HG02763 (cell line): ENCODE data around the gene NOC3L.
"Not testable (repeated sequence)": the region's sequence is repeated elsewhere in the genome, so short reads cannot be mapped to it uniquely, and the experiment has no call there.

Source experiments
- ATAC-seq: cut with Tn5 transposase; IDR thresholded peaks from one replicate; pipeline ENCODE4 v1.9.1; 2021; ENCODE audit warnings: mild to moderate bottlenecking, moderate library complexity; ENCODE audit not compliant: unreplicated experiment

Gene NOC3L, protein sequence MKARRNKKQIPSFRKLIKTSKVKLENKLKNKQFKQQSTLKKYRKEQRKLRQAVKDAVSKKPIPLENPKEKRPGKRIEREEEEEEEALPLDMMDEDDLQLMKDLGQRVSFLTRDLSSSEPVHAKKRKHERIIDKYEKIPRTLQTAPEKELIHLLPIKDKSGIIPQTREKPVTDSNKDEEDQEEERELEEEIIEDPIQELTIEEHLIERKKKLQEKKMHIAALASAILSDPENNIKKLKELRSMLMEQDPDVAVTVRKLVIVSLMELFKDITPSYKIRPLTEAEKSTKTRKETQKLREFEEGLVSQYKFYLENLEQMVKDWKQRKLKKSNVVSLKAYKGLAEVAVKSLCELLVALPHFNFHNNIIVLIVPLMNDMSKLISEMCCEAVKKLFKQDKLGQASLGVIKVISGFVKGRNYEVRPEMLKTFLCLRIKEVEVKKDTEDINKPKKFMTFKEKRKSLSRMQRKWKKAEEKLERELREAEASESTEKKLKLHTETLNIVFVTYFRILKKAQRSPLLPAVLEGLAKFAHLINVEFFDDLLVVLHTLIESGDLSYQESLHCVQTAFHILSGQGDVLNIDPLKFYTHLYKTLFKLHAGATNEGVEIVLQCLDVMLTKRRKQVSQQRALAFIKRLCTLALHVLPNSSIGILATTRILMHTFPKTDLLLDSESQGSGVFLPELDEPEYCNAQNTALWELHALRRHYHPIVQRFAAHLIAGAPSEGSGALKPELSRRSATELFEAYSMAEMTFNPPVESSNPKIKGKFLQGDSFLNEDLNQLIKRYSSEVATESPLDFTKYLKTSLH

DNA sequence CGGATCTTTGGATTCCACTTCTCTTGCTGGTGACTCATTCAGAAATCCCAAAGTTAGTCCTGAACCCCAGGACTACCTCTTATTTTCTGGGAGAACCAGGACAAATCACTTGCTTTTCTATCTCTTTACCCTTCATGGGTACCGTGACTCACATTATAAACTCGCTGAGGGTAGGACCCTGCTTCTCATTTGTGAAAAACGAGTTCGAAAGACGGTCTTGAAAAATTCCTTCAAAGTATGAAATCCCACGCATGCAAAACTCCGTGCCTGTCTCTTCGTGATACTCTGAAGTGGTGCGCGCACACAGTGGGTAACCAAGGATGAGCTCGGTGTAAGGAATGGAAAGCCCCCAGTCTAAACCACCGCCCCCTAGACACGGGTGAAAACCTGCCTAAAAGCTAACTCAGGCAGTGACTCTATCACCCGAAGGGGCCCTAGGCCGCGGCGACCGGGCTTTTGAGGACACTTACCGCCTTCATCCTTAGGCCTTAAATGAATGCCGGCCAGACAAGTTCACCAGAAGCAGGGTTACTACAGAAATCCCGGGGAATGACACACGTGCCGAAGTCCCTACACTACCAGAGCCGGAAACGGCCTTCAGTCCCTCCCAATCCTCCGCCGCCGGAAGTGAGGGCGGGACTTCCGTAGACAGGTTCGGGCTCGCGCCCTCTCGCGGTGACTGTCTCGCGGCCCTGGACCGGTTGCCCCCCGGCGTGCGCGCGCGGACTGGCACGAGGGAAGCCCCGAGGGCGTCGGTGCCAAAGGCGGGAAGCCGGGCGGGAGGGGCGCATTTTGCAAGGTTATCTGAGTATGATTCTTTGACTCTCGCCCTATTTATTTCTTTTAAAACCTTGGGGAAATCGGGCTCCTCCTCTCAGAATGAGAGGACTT lies at the start of gene NOC3L:
Gene NOC3L (minus strand): TSS at position 580 of the 891 bp plus-strand sequence. CDS start 101 bp downstream, at position 479.
- peak; percentile 99 for ATAC-seq

- no peak for ATAC-seq
Measured at GRCh38 chr10:94412449-94412848, 49.7 kb upstream of the NOC3L start.

- no peak for ATAC-seq
Measured at GRCh38 chr10:94411304-94411703, 48.6 kb upstream of the NOC3L start.

- no peak for ATAC-seq
Measured at GRCh38 chr10:94409021-94409657, 46.4 kb upstream of the NOC3L start.

GRCh38 chr10:94407668-94408067 lies 44.9 kb upstream of the NOC3L start:
- no peak for ATAC-seq

- no peak for ATAC-seq
Measured at GRCh38 chr10:94405406-94405805, 42.7 kb upstream of the NOC3L start.

DNA sequence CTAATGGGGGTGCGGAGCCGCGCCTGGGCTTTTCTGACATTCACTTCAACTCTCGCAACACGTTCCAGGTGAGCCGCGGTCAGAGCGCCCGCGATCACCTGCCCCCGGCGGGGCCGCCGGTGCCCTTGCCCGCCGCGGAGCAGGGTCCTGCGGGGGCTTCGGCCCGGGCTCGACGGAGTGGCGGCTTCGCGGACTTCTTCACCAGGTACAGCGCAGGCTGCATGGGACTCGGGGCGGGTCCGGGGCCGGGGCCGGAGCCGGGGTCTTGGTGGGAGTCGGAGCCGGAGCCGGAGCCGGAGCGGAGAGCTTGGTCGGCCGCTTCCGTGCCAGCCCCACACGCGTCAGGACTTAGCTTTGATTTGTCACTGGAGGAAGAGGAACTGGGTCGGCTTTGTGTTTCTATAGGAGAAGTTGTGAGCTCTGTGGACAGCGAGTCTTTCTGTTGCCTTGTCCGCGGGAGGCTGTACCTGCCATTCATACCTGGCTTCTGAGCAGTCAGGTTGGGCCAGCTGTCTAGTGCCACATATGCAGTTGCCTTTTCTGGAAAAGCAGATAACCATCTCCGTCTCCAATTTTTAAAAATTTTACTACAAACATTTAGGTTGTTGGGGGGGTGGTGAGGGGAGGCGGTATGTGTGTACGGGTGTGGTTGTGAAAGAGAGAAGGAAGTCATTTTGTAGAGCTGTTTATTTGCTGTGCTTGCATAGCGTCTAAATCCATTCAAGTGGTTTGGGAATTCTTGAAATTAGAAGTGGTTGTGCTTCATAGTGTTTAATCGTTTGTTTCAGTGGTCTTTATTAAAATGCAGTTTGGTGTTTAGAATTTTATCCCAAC lies 40.9 kb upstream of the NOC3L start:
- ATAC-seq, result peak; percentile 51

- ATAC-seq, result peak; percentile 20
Measured at GRCh38 chr10:94402843-94403379, 40.2 kb upstream of the NOC3L start.

- ATAC-seq, result peak; percentile 70
Measured at GRCh38 chr10:94402204-94402842, 39.6 kb upstream of the NOC3L start, which contains the start of gene TBC1D12. TBC1D12 (plus strand) TSS chr10:94402541; CDS start chr10:94402614, 73 bp downstream.

GRCh38 chr10:94398762-94399161 lies 36.0 kb upstream of the NOC3L start:
- no peak for ATAC-seq

DNA sequence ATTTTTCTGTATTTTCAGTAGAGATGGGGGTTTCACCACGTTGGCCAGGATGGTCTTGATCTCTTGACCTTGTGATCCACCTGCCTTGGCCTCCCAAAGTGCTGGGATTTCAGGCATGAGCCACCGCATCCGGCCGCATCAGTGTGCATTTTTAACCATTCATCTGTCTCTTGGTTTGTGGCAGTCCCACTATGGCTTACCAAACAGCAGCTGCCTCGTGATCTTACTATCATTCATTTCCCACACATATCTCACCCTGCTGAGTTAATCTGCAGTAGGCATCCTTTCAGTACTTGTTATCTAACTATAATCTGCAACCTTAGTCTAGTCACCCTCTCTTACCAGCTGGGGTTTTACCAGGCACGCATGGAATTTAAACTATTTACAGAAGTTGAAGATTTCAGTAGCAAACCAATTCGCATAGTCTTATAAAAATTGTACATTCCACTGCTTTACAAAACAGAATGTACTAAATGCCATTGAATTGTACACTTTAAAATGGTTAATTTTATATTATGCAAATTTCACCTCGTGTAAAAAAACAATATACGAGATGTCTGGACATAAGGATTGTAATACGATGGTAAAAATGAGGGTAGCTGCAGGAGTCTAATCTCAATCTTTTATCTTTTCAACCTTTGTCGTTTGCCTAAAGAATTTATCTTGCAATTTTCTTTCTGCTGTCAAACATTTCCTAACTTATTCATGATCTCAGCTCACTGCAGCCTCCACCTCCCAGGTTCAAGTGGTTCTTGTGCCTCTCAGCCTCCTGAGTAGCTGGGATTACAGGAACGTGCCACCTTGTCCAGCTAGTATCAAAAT lies 35.0 kb upstream of the NOC3L start:
- ATAC-seq, result no peak

- not testable (repeated sequence) for ATAC-seq
Measured at GRCh38 chr10:94392117-94392516, 29.4 kb upstream of the NOC3L start.

- not testable (repeated sequence) for ATAC-seq
Measured at GRCh38 chr10:94385733-94386132, 23.0 kb upstream of the NOC3L start.

GRCh38 chr10:94383530-94383929 lies 20.8 kb upstream of the NOC3L start:
- no peak for ATAC-seq

DNA sequence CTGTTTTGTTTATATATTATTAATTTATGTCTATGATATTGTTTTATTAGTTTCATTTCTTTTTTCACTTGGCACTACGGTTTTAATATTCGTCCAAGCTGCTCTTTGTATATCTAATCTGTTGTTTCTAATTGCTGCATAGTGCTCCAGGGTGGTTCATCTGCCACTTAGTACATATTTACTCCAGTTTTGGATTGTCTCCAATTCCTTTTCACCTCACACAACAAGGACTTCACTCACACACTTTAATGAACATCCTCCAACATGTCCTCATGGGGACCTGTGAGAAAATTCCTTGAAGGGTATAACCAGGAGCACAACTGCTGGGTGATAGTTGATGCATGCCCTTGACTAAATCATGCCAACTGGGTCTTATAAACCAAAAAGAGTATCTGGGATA lies 14.1 kb upstream of the NOC3L start:
- no peak for ATAC-seq

DNA sequence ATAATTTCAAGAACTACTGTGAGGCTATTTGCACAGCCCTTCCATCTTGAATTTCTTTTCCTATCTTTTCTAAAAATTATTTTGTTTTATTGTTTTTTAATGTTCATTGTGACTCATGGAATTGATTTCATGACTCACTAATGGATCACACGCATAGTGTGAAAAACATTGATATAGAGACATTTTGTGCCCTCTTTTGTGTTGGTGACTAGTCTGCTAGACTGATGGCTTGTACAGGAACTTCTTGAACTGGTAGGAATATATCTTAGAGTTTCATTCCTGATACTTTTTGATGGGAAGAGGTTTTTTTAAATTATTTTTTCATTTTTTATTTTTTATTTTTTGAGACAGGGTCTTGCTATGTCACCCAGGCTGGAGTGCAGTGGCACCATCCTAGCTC lies 12.6 kb upstream of the NOC3L start:
- no peak for ATAC-seq

DNA sequence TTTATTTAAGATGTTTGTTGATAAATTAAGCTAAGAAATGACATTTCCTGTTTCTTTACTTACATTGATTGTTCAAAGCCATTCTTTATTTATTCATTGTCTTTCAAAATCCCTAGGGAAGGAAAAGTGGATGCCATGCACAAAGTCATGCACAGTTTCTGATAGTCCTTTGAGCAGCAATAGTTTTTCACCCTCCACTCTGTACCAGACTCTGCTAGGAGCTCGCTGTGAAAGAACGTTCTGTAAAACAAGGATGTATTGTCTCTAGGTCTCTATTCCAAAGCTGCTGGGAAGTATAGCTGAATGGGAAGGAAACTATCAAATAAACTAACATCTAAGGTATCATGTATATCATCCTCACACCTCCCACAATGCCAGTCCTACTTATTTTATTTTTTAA lies 7.8 kb upstream of the NOC3L start:
- no peak for ATAC-seq

DNA sequence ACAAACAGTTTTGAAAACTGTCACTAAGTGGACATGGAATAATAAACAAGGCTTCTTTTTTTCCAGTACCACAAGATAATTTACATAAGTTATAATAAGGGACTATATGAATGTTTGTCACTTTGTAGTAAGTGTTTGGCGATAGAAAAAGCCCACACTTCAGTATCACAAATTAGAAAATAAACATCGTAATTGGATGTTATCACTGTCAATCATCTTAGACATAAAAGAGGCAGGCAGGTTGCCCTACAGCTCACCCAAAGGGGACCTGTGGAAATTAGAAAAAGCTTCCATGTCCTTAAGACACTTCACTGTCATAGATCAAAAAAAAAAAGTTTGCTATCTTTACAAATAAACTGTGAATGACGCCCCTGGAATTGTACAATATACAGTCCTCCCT lies 3.6 kb upstream of the NOC3L start:
- no peak for ATAC-seq
